Natural killer cell treated with Interleukin-12 subunit alpha and Interleukin-12 subunit beta and Interleukin-15 and Interleukin-18, amount 100 ng/mL, for 72 hours (primary cell): ENCODE results near the gene NUDT7. TPM values are rescaled to one million over a fixed set of nuclear protein-coding genes. Genes with fewer than 3 reads are reported as not detected.

ENCODE experiments used
- ATAC-seq, 2 donors: fragments of 150-1000 bp; cut with Tn5 transposase in 1 of 2; sonication (Bioruptor Pico), chemical (Tn5 transposase) in 1 of 2; 2 replicates each; pipeline ENCODE4 v1.10.0; 2021
- DNase-seq: peaks from one replicate; pipeline ENCODE4 v3.0.0; 2022; ENCODE audit warnings: low spot score
- H3K27ac Mint-ChIP-seq, 2 donors: 1 replicate in 1 of 2; 2 replicates in 1 of 2; pipeline ENCODE4 v1.8.0; 2022; ENCODE audit warnings: mixed read lengths in 2 of 2, mild to moderate bottlenecking in 1 of 2, moderate library complexity in 1 of 2
- H3K27me3 Mint-ChIP-seq, 2 donors: 1 replicate in 1 of 2; 2 replicates in 1 of 2; pipeline ENCODE4 v1.8.0; 2022; ENCODE audit warnings: mixed read lengths in 2 of 2
- H3K36me3 Mint-ChIP-seq: one replicate; pipeline ENCODE4 v1.8.0; 2022; ENCODE audit warnings: mixed read lengths
- H3K4me1 Mint-ChIP-seq, 2 donors: 1 replicate in 1 of 2; 2 replicates in 1 of 2; pipeline ENCODE4 v1.8.0; 2022; ENCODE audit warnings: low read depth in 2 of 2, mixed read lengths in 2 of 2, mild to moderate bottlenecking in 1 of 2
- H3K4me3 Mint-ChIP-seq: one replicate; pipeline ENCODE4 v1.8.0; 2022; ENCODE audit warnings: mixed read lengths
- H3K9me3 Mint-ChIP-seq: 2 replicates; pipeline ENCODE4 v1.8.0; 2022; ENCODE audit warnings: mixed read lengths
- total RNA-seq, 2 donors: library from RNA; stranded (reverse); gene quantifications; one replicate each; pipeline ENCODE4 v1.2.3, GENCODE V29; 2022

Gene NUDT7
- total RNA-seq, 2 donors from 2014 or later = 0.83 to 3.7 TPM

GRCh38 chr16:77739559-77739892 lies 17.2 kb downstream of the NUDT7 start:
- no peaks in the 10 kb centered on the region for H3K9me3 Mint-ChIP-seq

GRCh38 chr16:77744141-77744540 lies 21.8 kb downstream of the NUDT7 start:
- Mint-ChIP-seq H3K9me3 (no peaks in the 10 kb centered on the region), H3K27me3 (peaks cover 6 to 25% of the 10 kb centered on the region in 2 donors), H3K4me3 (no peak overlapping the region), H3K4me1 (no peaks in the 10 kb centered on the region), H3K27ac (no peak overlapping the region), H3K36me3 (no peaks in the 10 kb centered on the region)
- ATAC-seq (no peak), DNase-seq (no peak)

More at GRCh38 chr16:77739559-77739892, 17.2 kb downstream of the NUDT7 start:
- Mint-ChIP-seq H3K27me3 (no peaks in the 10 kb centered on the region), H3K36me3 (no peaks in the 10 kb centered on the region), H3K4me1 (peaks cover 4 to 7% of the 10 kb centered on the region in 2 donors), H3K27ac (no peak overlapping the region), H3K4me3 (no peak overlapping the region)
- DNase-seq (no peak), ATAC-seq (no peak)

- no peaks in the 10 kb centered on the region for H3K4me1 Mint-ChIP-seq
- no peak overlapping the region for H3K4me3 Mint-ChIP-seq
- ATAC-seq = no peak
- no peaks in the 10 kb centered on the region for H3K9me3 Mint-ChIP-seq
- no peak for DNase-seq
- H3K27ac Mint-ChIP-seq = no peak overlapping the region
- peaks cover 12 to 35% of the 10 kb centered on the region in 2 donors for H3K27me3 Mint-ChIP-seq
- H3K36me3 Mint-ChIP-seq = no peaks in the 10 kb centered on the region
Measured at GRCh38 chr16:77745972-77746371, 23.7 kb downstream of the NUDT7 start.

- H3K27ac Mint-ChIP-seq = no peak overlapping the region
- H3K9me3 Mint-ChIP-seq = no peaks in the 10 kb centered on the region
- H3K36me3 Mint-ChIP-seq = no peaks in the 10 kb centered on the region
- DNase-seq (no peak), ATAC-seq (no peak)
- H3K4me3 Mint-ChIP-seq = no peak overlapping the region
- peaks cover 22 to 51% of the 10 kb centered on the region in 2 donors for H3K27me3 Mint-ChIP-seq
- H3K4me1 Mint-ChIP-seq = no peaks in the 10 kb centered on the region
Measured at GRCh38 chr16:77748421-77749005, 26.2 kb downstream of the NUDT7 start.

- Mint-ChIP-seq H3K9me3 (no peaks in the 10 kb centered on the region), H3K27me3 (peaks cover 25 to 58% of the 10 kb centered on the region in 2 donors), H3K36me3 (no peaks in the 10 kb centered on the region), H3K27ac (no peak overlapping the region), H3K4me3 (no peak overlapping the region), H3K4me1 (no peaks in the 10 kb centered on the region)
- ATAC-seq (no peak), DNase-seq (no peak)
Measured at GRCh38 chr16:77749415-77749814, 27.1 kb downstream of the NUDT7 start.

GRCh38 chr16:77758046-77758445 lies 35.7 kb downstream of the NUDT7 start:
- Mint-ChIP-seq H3K9me3 (no peaks in the 10 kb centered on the region), H3K36me3 (no peaks in the 10 kb centered on the region), H3K27me3 (peaks cover 11 to 30% of the 10 kb centered on the region in 2 donors), H3K4me3 (no peak overlapping the region), H3K4me1 (no peaks in the 10 kb centered on the region), H3K27ac (no peak overlapping the region)
- ATAC-seq (no peak), DNase-seq (no peak)

- ATAC-seq (no peak), DNase-seq (no peak)
- H3K4me1 Mint-ChIP-seq = no peaks in the 10 kb centered on the region
- no peak overlapping the region for H3K27ac Mint-ChIP-seq
- no peak overlapping the region for H3K4me3 Mint-ChIP-seq
- no peaks in the 10 kb centered on the region for H3K36me3 Mint-ChIP-seq
- no peaks in the 10 kb centered on the region for H3K9me3 Mint-ChIP-seq
- peaks cover 11 to 27% of the 10 kb centered on the region in 2 donors for H3K27me3 Mint-ChIP-seq
Measured at GRCh38 chr16:77758508-77758907, 36.2 kb downstream of the NUDT7 start.

- no peaks in the 10 kb centered on the region for H3K4me1 Mint-ChIP-seq
- no peaks in the 10 kb centered on the region for H3K36me3 Mint-ChIP-seq
- no peak overlapping the region for H3K27ac Mint-ChIP-seq
- no peak for ATAC-seq
- no peaks in the 10 kb centered on the region for H3K9me3 Mint-ChIP-seq
- no peak for DNase-seq
- H3K4me3 Mint-ChIP-seq = no peak overlapping the region
- H3K27me3 Mint-ChIP-seq = peaks cover 10 to 20% of the 10 kb centered on the region in 2 donors
Measured at GRCh38 chr16:77759201-77759600, 36.9 kb downstream of the NUDT7 start.

GRCh38 chr16:77759821-77760220 lies 37.5 kb downstream of the NUDT7 start:
- Mint-ChIP-seq H3K9me3 (no peaks in the 10 kb centered on the region), H3K4me1 (no peaks in the 10 kb centered on the region), H3K36me3 (no peaks in the 10 kb centered on the region), H3K27me3 (peaks cover 10 to 20% of the 10 kb centered on the region in 2 donors), H3K27ac (no peak overlapping the region), H3K4me3 (no peak overlapping the region)
- ATAC-seq (no peak), DNase-seq (no peak)

GRCh38 chr16:77760800-77761199 lies 38.5 kb downstream of the NUDT7 start:
- Mint-ChIP-seq H3K4me1 (no peaks in the 10 kb centered on the region), H3K9me3 (no peaks in the 10 kb centered on the region), H3K4me3 (no peak overlapping the region), H3K27me3 (peaks cover 13 to 20% of the 10 kb centered on the region in 2 donors), H3K27ac (no peak overlapping the region), H3K36me3 (no peaks in the 10 kb centered on the region)
- no peak for DNase-seq
- no peak for ATAC-seq

- Mint-ChIP-seq H3K36me3 (no peaks in the 10 kb centered on the region), H3K9me3 (no peaks in the 10 kb centered on the region), H3K4me3 (no peak overlapping the region), H3K27me3 (peaks cover 13 to 20% of the 10 kb centered on the region in 2 donors), H3K27ac (no peak overlapping the region), H3K4me1 (no peaks in the 10 kb centered on the region)
- ATAC-seq = no peak
- DNase-seq = no peak
Measured at GRCh38 chr16:77761204-77761603, 38.9 kb downstream of the NUDT7 start.

GRCh38 chr16:77762262-77762661 lies 39.9 kb downstream of the NUDT7 start:
- no peak for ATAC-seq
- Mint-ChIP-seq H3K36me3 (no peaks in the 10 kb centered on the region), H3K4me1 (no peaks in the 10 kb centered on the region), H3K4me3 (no peak overlapping the region), H3K27me3 (peaks cover 13 to 20% of the 10 kb centered on the region in 2 donors), H3K9me3 (no peaks in the 10 kb centered on the region), H3K27ac (no peak overlapping the region)
- no peak for DNase-seq

- Mint-ChIP-seq H3K27me3 (peaks cover 9 to 28% of the 10 kb centered on the region in 2 donors), H3K4me1 (no peaks in the 10 kb centered on the region), H3K9me3 (no peaks in the 10 kb centered on the region), H3K27ac (no peak overlapping the region), H3K36me3 (no peaks in the 10 kb centered on the region), H3K4me3 (no peak overlapping the region)
- DNase-seq (no peak), ATAC-seq (no peak)
Measured at GRCh38 chr16:77763994-77764393, 41.7 kb downstream of the NUDT7 start.

GRCh38 chr16:77767211-77767610 lies 44.9 kb downstream of the NUDT7 start:
- DNase-seq (no peak), ATAC-seq (no peak)
- Mint-ChIP-seq H3K4me1 (no peaks in the 10 kb centered on the region), H3K4me3 (no peak overlapping the region), H3K9me3 (no peaks in the 10 kb centered on the region), H3K36me3 (no peaks in the 10 kb centered on the region), H3K27me3 (peaks cover 6 to 22% of the 10 kb centered on the region in 2 donors), H3K27ac (no peak overlapping the region)

GRCh38 chr16:77767826-77768225 lies 45.5 kb downstream of the NUDT7 start:
- Mint-ChIP-seq H3K4me3 (no peak overlapping the region), H3K27me3 (peaks cover 6 to 22% of the 10 kb centered on the region in 2 donors), H3K27ac (no peak overlapping the region), H3K36me3 (no peaks in the 10 kb centered on the region), H3K4me1 (no peaks in the 10 kb centered on the region), H3K9me3 (no peaks in the 10 kb centered on the region)
- ATAC-seq (no peak), DNase-seq (no peak)
